OCI-LY3 (cell line): Measurements from ENCODE around the gene FAM110A.
"Not testable (repeated sequence)": the region's sequence is repeated elsewhere in the genome, so short reads cannot be mapped to it uniquely, and the experiment has no call there.

ENCODE experiments used
- CTCF ChIP-seq: fragments of 200-600, 300-600 bp; sonication (generic); IDR thresholded peaks from 2 replicates; pipeline ENCODE4 v1.5.1; 2014; ENCODE audit warnings: antibody characterized with exemption, low read length, low read depth
- EZH2phosphoT487 ChIP-seq: fragments of 200-600 bp; shearing (Covaris generic); IDR thresholded peaks from 2 replicates; pipeline ENCODE4 v1.6.1; 2018; ENCODE audit warnings: antibody characterized with exemption, mixed run types, low read depth

GRCh38 chr20:848731-849130 lies 15.2 kb downstream of the FAM110A start:
- TF ChIP-seq CTCF, EZH2phosphoT487: not testable (repeated sequence)
